ENCODE data around the gene CAMTA2. TPM values are rescaled to one million over a fixed set of nuclear protein-coding genes. Genes with fewer than 3 reads are reported as not detected.

The CAMTA2 gene
- polyA plus RNA-seq, 3 donors: 7.1 to 88.9 (median 7.6) TPM

- Mint-ChIP-seq H3K27ac (no peak overlapping the region), H3K4me3 (peak overlapping the region in 1 of 2 donors; percentile 35)
- peaks cover 32% of the 10 kb centered on the region in 2 donors for H3K4me1 ChIP-seq (ENCODE audit: control insufficient read depth in 1 of 2, insufficient read depth in 2 of 2, low read length in 2 of 2)
These were observed 54.7 kb downstream of the CAMTA2 start for GRCh38 chr17:4932756-4933155.

GRCh38 chr17:4931963-4932362, 55.5 kb downstream of the CAMTA2 start, which contains the start of gene GP1BA:
Gene GP1BA (plus strand): TSS chr17:4932277. CDS start chr17:4932605, 328 bp downstream.
- no peak for TF ChIP-seq CTCF (IDR thresholded peaks at IDR 0.05)
- Histone ChIP-seq H3K9ac (ENCODE audit: insufficient read depth, low read length, poor library complexity, severe bottlenecking) (no peak within 1 kb of the TSS), H4K20me1 (ENCODE audit: insufficient read depth, low read length) (peaks cover 5% of the 10 kb centered on the region), H3K4me1 (ENCODE audit: control insufficient read depth in 1 of 2, insufficient read depth in 2 of 2, low read length in 2 of 2) (peaks cover 32% of the 10 kb centered on the region in 2 donors), H2AFZ (ENCODE audit: insufficient read depth, low read depth, low read length, poor library complexity, severe bottlenecking) (peak within 1 kb of the TSS; percentile 50), H3K4me3 (replicated peaks in 1 of 3; ENCODE audit: low read depth in 2 of 3, low read length in 3 of 3) (peak within 1 kb of the TSS in 1 of 3 experiments; percentile 23), H3K27me3 (ENCODE audit: control insufficient read depth in 2 of 2, insufficient read depth in 2 of 2, low read length in 2 of 2) (no peaks in the 10 kb centered on the region), H3K4me2 (replicated peaks; ENCODE audit: extremely low read depth, low read length, poor library complexity, severe bottlenecking) (peak within 1 kb of the TSS; percentile 61), H3K36me3 (replicated peaks in 1 of 2; ENCODE audit: control insufficient read depth in 1 of 2, insufficient read depth in 2 of 2, low read length in 2 of 2) (peaks cover 5 to 8% of the 10 kb centered on the region in 2 donors), H3K9me3 (replicated peaks in 1 of 2; ENCODE audit: control insufficient read depth in 1 of 2, insufficient read depth in 1 of 2, low read length in 2 of 2) (no peaks in the 10 kb centered on the region), H3K27ac (ENCODE audit: low read depth in 1 of 2, low read length in 2 of 2) (no peak within 1 kb of the TSS), H3K79me2 (ENCODE audit: insufficient read depth, low read length) (no peaks in the 10 kb centered on the region)
- Mint-ChIP-seq H3K4me1 (peaks cover 38% of the 10 kb centered on the region), H3K27ac (peak within 1 kb of the TSS in 3 of 7 donors; percentile 15 to 50 (median 19)), H3K4me3 (peak within 1 kb of the TSS; percentile 53 to 76), H3K36me3 (peaks cover 23 to 27% of the 10 kb centered on the region in 2 donors), H3K27me3 (ENCODE audit: low read depth in 3 of 3) (peaks cover 4 to 14% (median 13%) of the 10 kb centered on the region in 3 donors), H3K9me3 (no peaks in the 10 kb centered on the region)
- DNase-seq: peak in 2 of 3 donors; percentile 20 to 67
- intact Hi-C loops (cut with micrococcal nuclease): no loop called here
- WGBS (ENCODE audit: insufficient coverage): 30% methylated on average over 5 of the region's 14 CpGs

More at GRCh38 chr17:4932756-4933155, 54.7 kb downstream of the CAMTA2 start:
- Histone ChIP-seq H2AFZ (ENCODE audit: insufficient read depth, low read depth, low read length, poor library complexity, severe bottlenecking) (no peak overlapping the region), H3K4me3 (replicated peaks in 1 of 3; ENCODE audit: low read depth in 2 of 3, low read length in 3 of 3) (no peak overlapping the region), H3K9me3 (replicated peaks in 1 of 2; ENCODE audit: control insufficient read depth in 1 of 2, insufficient read depth in 1 of 2, low read length in 2 of 2) (no peaks in the 10 kb centered on the region), H4K20me1 (ENCODE audit: insufficient read depth, low read length) (peaks cover 11% of the 10 kb centered on the region), H3K27me3 (ENCODE audit: control insufficient read depth in 2 of 2, insufficient read depth in 2 of 2, low read length in 2 of 2) (no peaks in the 10 kb centered on the region), H3K4me2 (replicated peaks; ENCODE audit: extremely low read depth, low read length, poor library complexity, severe bottlenecking) (no peak overlapping the region), H3K79me2 (ENCODE audit: insufficient read depth, low read length) (peaks cover 5% of the 10 kb centered on the region), H3K9ac (ENCODE audit: insufficient read depth, low read length, poor library complexity, severe bottlenecking) (no peak overlapping the region), H3K36me3 (replicated peaks in 1 of 2; ENCODE audit: control insufficient read depth in 1 of 2, insufficient read depth in 2 of 2, low read length in 2 of 2) (peaks cover 13 to 16% of the 10 kb centered on the region in 2 donors), H3K27ac (ENCODE audit: low read depth in 1 of 2, low read length in 2 of 2) (no peak overlapping the region)
- intact Hi-C loops (cut with micrococcal nuclease): no loop called here
- Mint-ChIP-seq H3K27me3 (ENCODE audit: low read depth in 3 of 3) (peaks cover 7 to 14% (median 13%) of the 10 kb centered on the region in 3 donors), H3K4me1 (peaks cover 41% of the 10 kb centered on the region), H3K9me3 (no peaks in the 10 kb centered on the region), H3K36me3 (peaks cover 30 to 35% of the 10 kb centered on the region in 2 donors)
- DNase-seq: no peak
- WGBS (ENCODE audit: insufficient coverage): 95% methylated on average over 12 of the region's 12 CpGs
- TF ChIP-seq CTCF (IDR thresholded peaks at IDR 0.05): no peak
